NCI-H2107 treated with DMSO at 0.1 percent for 48 hours (cell line): ENCODE results near the gene CRY1.

Source experiments
- DNase-seq: peaks from one replicate; lab custom pipeline; 2025; ENCODE audit not compliant: unreplicated experiment; lab: John Stamatoyannopoulos, UW

CRY1 gene

DNA sequence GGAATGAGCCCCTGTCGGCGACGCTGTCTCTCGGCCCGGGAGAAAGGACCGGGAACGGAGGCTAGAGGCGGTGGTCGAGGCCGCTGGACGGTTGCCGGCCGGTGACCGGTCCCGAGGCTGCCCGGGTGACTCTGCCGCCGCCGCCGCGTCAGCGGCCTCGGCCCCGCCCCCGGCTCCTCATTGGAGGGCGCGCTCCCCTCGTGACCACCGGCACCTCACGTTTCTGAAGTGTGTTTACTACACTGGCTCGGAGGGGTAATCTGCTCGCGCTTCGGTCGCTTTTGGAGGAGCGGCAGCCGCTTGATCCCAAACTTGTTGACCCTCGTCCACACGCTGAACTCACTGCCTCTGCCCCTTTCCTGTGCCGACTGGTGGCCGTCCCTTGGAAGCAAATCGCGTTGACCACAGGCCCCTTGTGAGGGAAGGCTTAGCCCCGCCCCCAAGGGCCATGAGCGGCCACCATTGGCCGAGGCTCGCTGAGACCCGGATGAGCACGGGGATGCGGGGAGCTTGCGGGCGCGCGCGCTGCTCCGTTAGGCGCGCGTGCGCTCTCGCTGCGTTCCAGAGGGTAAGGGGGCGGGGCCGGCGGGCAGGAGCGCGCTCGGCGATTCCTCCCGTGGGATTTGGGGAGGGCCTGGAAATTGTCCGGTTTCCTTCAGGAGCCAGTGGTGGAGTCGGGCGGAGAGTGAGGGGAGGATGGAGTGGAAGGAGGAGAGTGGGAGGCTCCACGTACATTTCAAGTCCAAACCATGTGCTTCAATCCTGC, at the start of gene CRY1:
TSS of gene CRY1 (minus strand) at position 133 of the 766 bp plus-strand sequence. CDS start 588 bp downstream, outside the sequence.
- DNase-seq = peak; percentile 97

DNA sequence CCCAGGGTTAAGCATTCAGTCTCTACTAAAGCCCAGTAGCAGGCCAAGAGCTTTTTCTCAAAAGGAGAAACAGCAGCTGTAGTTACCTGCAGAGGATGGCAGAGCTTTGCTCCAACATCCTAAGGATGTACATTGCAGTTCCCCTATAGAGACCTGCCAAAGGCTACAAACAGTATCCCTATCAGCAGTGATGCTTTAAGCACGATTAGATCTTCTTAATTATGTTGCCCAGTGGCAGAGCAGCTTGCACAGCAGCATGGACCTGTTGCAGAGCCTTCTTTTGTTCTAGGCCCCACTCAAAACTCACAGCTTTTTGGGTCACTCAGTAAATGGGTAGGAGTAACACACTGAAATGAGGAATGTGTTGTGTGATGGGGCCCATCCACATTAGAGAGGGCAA, 46.4 kb upstream of the CRY1 start:
- DNase-seq = no peak

DNA sequence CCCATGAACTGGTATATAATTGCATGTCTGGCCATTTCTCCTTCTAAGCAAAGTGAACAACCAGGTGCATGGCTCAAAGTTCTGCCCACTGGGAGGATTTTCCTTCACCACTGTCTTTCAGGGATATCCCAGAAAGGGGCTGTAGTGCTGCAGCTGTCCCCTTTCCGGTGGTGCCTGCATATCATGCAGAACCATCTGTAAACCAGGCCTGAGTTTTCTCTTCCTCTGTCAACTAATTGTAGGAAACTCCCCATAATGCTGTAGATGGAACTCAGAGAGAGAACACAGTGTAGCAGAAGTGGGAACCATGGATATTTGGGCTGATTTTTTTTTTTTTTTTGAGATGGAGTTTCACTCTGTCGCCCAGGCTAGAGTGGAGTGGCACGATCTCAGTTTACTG, 45.6 kb upstream of the CRY1 start:
- DNase-seq = no peak

DNA sequence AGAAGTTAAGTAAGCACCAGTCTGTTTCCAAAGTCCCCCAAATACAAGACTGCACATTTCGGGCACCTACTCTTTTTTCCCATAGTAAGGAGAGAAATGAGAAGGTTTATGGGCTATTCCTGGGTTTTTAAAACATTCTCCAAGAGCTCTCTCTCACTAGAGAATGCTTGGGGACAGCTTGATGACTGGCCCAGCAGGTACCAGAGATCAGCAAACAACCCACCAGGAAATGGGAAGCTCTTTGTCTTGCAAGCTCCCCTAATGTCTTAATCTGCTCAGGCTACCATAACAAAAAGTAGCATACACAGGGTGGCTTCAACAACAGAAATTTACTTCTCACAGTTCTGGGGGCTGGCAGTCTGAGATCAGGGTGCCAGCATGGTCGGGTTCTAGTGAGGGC, 41.8 kb upstream of the CRY1 start:
- DNase-seq = no peak

DNA sequence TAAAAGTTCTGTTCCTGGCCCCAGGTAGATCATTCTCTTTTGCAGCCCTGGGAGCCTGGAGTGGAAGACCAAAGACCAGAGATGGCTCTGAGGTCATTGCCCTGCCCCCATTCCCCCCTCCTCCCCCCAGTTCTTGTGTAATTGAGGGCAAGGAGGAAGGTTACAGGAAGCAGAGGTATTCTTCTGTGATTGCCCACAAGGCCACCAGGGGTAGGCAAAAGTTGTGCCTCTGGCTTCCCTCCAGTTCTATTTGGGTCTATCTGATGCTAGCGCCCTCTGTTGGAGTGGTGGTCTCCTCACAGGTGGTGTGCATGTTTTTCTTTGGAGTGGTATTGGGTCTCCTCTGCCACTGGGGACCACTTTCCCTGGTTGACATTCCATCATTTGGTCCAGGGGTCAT, 41.2 kb upstream of the CRY1 start:
- no peak for DNase-seq

DNA sequence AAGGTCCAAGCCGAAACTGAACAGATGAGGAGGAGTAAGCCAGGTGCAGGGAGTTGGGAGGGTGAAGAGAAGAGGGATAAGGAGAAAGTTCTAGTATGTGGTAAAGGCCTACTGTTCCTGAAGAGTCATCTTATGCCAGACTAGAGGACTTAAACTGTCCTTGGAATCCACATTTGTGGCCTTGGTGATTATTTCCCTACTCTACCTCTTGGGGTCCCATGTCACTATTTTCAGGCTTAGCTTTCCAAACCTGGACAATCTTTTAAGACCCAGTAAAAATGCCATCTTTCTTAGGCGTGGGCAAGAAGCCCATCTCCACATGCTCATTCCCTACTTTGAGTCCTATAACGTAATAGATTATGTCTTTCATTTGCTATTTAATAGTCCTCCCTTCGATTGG, 40.1 kb upstream of the CRY1 start:
- no peak for DNase-seq

DNA sequence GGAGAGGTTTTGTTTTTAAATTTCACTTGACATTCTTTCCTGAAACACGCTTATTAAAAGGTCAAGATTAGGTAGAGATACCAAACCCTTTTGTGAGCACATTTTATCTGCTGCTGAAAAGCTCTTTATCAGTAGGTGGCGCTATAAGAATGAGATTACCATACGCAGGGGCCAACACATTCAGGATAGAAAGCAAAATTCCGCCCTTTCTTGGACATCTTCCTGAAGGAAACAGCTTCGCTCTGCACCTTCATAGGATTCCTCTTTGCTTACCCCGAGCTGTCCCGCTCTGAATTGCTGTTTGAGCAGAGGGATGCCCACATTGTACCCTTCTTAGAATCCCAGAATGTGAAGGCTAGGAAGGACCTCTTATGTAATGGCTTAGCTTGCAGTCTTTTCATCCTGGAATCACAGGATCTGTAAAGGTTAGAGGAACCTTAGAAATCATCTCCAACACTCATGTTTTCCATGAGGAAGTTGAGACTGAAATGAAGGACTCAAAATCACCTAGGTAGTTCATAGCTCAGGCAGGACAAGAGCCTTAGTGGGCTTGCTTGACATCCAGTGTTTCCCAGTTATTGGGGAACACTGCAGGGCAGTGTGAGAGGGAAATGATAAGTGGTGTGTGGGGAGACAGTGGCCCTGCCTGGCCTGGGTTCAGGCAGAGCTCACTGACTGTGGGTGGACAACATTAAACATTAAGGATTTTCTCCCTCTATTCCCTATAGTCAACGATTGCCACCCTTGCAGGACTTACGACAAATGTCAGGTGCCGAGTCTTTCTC, 38.7 kb upstream of the CRY1 start:
- peak; percentile 88 for DNase-seq

DNA sequence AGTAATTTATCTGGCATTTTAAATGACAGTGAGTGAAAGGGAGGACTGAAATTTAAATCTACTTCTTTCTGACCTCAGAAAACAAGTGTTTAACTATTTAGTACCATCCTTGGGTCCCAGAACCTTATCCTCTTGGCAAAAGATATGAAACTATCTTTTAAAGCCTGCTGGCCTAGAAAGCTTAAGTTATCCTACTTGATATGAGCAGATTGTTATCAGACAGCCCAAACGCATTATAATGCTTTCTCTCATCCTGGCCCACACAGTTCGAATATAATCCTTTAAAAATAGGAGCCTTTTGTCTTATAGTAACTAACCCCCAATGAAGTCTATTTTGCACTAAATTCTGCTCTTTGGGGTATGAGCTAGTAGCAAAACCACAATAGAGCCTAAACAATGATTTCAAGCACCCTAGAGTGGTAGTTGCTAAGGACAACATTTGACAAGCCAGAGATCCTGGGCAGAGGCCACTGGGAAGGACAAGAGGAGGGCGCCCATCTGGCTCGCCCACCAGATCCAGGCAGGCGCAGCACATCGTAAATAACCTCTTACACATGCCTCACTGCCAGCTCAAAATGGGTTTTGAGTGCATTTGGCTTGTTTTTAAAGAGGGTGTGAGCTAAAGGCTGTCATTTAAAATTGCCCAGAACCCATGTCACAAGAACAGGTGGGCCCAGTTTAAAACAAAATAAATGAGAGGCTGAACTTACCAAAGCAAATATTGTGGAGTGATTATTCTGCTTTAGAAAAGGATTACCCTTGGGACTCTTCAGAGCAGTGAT, 37.7 kb upstream of the CRY1 start:
- peak; percentile 99 for DNase-seq

DNA sequence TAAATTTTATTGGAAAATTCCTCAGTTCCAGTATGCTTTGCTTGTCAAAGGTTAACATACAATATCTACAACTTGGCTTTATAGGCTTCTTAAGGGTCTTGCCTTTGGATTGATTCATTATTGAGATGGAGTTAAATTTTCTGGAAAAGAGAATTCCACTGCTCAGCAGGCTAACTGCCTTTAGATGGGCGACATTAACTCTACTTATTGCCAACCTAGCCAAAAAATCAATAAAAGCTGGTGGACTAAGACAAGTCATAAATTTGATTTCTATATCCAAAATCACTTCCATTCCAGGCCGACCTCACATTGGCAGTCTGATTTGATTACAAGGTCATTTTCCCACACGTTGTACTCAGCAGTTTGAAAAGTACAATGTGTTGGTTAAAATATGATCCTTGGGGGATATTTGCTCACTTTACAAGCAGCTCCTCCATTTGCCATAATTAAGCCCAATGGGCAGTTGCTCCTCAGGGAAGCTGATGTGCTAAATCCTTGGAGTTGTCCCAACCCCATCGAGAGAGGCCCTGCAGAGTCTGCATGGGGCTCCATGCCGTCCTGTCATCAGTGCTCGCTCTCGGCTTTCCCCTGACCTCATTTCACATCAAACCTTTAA, 36.1 kb upstream of the CRY1 start:
- DNase-seq = peak; percentile 12

DNA sequence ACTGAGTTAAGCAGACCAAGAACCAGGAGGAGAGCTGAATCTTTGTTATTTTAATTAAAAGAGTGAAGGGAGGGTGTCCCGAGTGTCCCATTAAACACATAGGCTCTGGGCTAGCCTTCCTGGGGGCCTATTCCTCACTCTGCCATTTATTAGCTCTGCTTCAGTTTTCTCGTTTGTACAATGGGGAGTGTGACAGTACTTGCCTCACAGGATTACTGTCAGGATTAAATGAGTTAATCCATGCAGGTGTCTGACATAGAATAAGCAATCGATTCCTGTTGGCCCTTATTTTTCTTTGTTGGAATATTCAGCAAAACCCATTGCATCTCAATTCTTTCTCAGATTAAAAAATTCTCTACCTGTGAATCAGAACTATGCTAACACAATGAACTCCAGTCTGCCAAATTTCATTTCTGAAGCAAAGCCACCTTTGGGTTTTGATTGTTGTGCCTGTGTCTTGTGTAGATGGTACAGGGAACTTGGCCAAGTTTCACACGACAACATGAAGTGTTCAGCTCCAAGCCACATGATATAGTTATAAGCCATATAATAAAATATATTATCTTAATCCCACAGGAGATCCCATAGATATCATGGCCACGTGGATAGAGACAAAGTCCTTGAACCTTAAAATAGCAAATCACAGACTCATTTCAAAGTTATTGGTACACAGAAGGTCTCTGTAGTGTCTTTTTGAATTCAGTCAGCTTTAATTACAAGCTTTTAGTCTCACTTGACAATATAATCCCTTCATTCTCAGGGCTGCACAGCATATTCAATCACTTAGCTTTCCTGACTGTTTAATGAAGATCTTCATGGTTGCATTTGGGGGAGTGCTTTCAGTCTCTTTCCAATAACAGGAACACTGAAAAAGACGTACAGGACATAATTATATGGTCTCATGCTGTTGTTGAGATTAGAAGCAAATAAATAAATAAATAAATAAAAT, 34.4 kb upstream of the CRY1 start:
- DNase-seq = no peak

DNA sequence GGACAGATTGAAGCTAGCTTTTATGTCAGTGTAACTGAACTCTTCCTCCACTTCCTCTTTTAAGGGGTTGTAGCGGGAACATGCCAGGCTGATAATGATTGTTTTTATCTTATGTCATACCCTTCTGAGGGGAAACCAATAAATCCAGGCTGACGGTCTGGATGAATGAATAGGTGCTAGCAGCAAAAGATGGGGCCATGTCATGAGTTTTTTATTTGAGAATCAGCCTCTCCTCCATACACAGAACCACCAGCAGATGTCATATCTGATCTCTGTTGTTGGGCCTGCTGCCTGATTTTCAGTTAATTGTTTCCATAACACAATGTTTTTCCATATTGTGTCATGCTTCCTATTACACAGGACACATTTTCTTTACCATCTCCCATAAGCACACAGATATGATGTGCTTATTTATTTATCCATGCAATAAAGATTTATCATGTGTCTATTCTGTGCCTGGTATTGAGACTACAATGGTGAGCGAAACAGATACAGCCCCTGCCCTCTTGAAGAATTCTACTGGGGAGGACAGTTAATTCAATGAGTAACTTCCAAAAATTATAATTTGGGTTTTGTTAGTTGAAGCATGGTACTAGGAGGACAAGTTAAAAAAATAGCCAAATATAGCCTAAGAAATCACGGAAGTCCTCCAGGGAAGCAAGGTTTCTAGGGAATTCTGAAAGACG, 33.6 kb upstream of the CRY1 start:
- DNase-seq = peak; percentile 29

DNA sequence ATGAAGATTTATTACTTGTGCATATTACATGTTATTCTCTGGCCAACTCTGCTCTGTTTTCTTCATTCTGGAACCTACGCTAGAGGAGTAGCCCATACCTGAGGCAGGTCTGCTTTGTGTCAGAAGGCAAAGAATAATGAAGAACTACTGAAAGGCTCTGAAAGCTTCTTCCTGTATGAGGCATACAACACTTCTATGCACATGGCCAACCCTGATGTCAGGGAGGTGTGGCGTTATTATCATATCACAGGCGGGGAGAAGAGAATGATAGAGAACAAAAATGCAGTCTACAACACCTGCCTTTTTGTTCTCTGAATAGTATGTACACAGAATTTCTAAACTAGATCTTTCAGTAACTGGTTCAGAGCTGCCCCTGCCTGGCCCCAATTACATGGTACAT, 32.5 kb upstream of the CRY1 start:
- peak; percentile 62 for DNase-seq

DNA sequence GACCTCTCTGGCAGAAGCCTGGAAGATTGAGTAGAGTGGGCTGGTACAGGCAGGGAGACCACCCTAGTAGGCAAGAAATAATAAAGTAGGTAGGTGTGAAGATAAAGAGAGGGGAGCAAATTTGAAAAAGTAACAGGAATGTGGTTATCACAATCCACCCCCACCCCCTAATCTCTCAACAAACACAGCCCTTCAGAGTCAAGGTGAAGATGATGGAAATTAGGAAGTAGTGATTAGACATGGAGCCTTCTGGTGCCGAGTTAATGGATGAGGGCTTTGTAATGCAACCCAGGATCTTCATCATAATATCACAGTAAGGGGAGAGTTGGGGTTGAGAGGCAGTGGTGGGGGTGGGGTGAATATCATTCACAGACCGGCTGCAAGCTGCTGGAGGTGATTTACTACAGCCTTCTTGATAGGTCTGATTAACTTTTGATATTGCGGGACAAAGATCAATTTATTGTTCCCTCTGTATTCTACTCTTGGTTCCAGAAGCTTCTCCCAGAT, 29.2 kb upstream of the CRY1 start:
- no peak for DNase-seq

DNA sequence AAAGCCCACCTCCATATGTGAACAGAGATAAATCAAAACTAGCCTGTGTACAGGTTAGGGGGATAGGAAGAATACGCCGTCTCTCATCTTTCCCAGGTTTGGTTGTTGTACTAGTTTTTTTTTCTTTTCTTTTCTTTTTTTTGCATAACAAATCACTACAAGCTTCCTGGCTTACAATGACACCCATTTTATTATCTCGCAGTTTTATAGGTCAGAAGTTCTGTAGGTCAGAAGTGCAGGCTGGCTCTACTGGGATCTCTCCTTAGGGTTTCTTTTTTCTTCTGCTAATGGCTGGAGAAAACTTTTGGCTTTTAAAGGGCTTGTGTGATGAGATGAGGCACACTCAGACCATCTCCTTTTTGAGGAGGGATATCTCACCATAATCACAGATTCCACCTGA, 25.7 kb upstream of the CRY1 start:
- no peak for DNase-seq

DNA sequence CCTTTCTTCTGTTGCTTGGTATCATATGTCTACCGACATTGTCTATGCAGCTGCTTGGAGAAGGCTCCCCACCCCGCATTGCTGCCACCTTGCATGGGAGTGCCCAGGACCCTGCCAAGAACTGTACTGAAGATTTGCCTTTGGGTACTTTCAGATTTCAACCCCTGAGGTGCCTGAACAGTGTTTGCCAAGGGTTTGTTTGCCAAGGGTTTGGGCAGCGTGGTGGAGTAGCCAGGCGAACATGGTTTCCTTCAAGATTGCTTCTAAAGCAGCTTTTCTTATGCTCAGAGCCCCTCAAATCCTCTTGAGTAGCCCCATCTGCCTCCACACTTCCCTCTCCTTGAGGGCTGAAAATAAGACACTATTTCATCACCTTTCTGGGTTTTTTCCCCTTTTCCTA, 25.3 kb upstream of the CRY1 start:
- no peak for DNase-seq

DNA sequence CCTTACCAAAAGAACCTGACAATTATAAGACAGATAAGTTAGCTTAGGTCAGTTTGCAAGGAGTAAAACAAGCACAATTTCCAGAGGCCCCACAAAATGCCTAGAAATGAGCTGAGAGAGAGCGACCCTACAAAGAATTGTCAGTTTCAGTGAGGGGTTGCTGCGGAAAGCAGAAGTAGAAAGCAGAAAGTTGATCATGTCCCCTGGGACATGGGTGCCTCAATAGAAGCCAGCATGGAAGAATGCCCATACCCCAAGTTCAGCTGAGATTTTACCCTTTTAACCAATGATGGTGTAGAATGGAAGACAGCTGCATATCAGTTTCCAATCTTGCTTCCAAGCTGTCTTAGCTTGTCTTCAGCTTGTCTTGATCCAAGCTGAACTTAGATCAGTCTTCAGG, 21.8 kb upstream of the CRY1 start:
- no peak for DNase-seq

DNA sequence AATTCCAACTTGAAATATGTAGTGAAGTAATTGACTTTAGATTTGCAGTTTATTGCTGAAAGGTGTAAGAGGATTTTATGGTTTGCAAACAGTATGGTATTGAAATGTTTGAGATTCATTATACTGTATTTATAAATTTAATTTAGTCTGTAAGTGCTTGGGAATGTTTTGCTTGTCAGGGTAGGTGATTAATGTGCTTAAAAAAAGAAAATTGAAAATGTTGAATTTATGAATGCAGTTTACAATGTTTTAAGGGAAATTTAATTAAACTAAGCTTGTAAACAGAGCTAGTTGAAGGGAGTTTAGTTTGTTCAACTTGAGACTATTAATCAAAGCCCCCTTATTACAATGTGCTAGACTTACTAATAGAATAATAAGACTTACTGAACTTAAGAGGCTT, 18.0 kb upstream of the CRY1 start:
- DNase-seq = no peak

DNA sequence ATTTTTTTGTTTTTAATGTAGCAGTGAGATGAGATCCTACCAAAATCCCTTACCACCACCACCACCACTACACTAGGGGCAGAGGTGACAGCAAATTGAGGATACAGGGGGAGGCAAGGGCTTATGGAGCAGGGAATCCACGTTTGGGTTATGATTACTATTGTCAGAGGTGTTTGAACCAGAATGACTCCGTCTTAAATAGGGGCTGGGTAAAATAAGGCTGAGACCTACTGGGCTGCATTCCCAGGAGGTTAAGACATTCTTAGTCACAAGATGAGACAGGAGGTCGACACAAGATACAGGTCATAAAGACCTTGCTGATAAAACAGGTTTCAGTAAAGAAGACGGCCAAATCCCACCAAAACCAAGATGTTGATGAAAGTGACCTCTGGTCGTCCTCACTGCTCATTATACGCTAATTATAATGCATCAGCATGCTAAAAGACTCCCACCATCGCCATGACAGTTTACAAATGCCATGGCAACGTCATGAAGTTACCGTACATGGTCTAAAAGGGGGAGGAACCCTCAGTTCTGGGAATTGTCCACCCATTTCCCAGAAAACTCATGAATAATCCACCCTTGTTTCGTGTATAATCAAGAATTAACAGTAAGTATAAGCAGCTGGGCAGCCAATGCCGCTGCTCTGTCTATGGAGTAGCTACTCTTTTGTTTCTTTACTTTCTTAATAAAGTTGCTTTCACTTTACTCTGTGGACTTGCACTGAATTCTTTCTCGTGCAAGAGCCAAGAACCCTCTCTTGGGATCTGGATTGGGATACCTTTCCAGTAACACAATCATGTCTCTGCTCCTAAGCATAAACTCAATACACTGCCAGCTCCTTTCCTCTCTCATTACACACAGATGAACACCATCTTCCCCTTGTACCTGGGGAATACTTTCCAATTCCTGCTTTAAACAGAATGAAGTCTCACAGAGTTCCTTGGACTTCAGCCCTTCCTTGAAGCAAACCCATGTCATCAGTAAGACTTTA, 16.7 kb upstream of the CRY1 start:
- DNase-seq = no peak
